B cell (primary cell): ENCODE data around the gene SRPK1. TPM values are rescaled to one million over a fixed set of nuclear protein-coding genes. Genes with fewer than 3 reads are reported as not detected.

ENCODE experiments used
- ATAC-seq: fragments of 200-7000 bp; cut with Tn5 transposase; one replicate; pipeline ENCODE4 v1.10.0; 2021; ENCODE audit warnings: low read depth, mild to moderate bottlenecking, moderate number of reproducible peaks, moderate library complexity
- CTCF ChIA-PET: fragments of 350-600 bp; sonication (Branson Sonifier 250); formaldehyde crosslinking; loops from one replicate; lab custom pipeline; 2021; ENCODE audit warnings: antibody characterized with exemption, inconsistent platforms; lab: Charles Lee
- POLR2A ChIA-PET: fragments of 350-600 bp; sonication (Branson Sonifier 250); formaldehyde crosslinking; loops from one replicate; lab custom pipeline; 2021; ENCODE audit warnings: antibody characterized with exemption; lab: Charles Lee
- DNase-seq: peaks from one replicate; pipeline ENCODE4 v3.0.0; 2013
- H2AFZ ChIP-seq: 2 replicates; pipeline ENCODE4 v1.6.1; 2012; ENCODE audit warnings: mild to moderate bottlenecking, low read depth, low read length; ENCODE audit not compliant: insufficient read depth, poor library complexity, severe bottlenecking
- H3K27ac ChIP-seq, 2 donors: 1 replicate in 1 of 2; 2 replicates in 1 of 2; pipeline ENCODE4 v1.5.1; 2012 to 2013; ENCODE audit warnings: low read length in 2 of 2, mild to moderate bottlenecking in 2 of 2, moderate library complexity in 1 of 2
- H3K27me3 ChIP-seq, 4 experiments: fragments of 200-600 bp in 1 of 4; sonication (generic) in 1 of 4; replicated peaks in 1 of 4; 1 replicate in 2 of 4; 2 replicates in 2 of 4; pipeline versions ENCODE4 v1.6.1 to v1.7.0; 2013 to 2016; ENCODE audit warnings: low read length in 3 of 4, mild to moderate bottlenecking in 2 of 4, mixed read lengths in 1 of 4, moderate library complexity in 1 of 4; ENCODE audit not compliant: insufficient read depth in 4 of 4, control insufficient read depth in 3 of 4; ENCODE audit errors: control extremely low read depth in 1 of 4
- H3K36me3 ChIP-seq, 2 experiments: replicated peaks in 1 of 2; 1 replicate in 1 of 2; 2 replicates in 1 of 2; pipeline versions ENCODE4 v1.6.1 to v1.7.1; 2013; ENCODE audit warnings: low read length in 1 of 2; ENCODE audit not compliant: insufficient read depth in 2 of 2, control insufficient read depth in 1 of 2; ENCODE audit errors: control extremely low read depth in 1 of 2, extremely low read depth in 1 of 2
- H3K4me1 ChIP-seq, 2 donors: fragments of 200-600 bp in 1 of 2; sonication (generic) in 1 of 2; 1 replicate in 1 of 2; 2 replicates in 1 of 2; pipeline versions ENCODE4 v1.5.1 to v1.6.1; 2013 to 2017; ENCODE audit warnings: low read length in 2 of 2; ENCODE audit not compliant: control insufficient read depth in 2 of 2, insufficient read depth in 2 of 2
- H3K4me2 ChIP-seq: replicated peaks from 2 replicates; pipeline ENCODE3; 2012; ENCODE audit warnings: mild to moderate bottlenecking, low read depth, low read length; ENCODE audit not compliant: poor library complexity, severe bottlenecking
- H3K4me3 ChIP-seq, 5 experiments: fragments of 200-600 bp in 1 of 5; sonication (generic) in 1 of 5; 1 replicate in 3 of 5; 2 replicates in 2 of 5; pipeline versions ENCODE4 v1.5.1 to v1.7.0; 2011 to 2016; ENCODE audit warnings: low read length in 4 of 5, mild to moderate bottlenecking in 4 of 5, low read depth in 2 of 5, control low read depth in 1 of 5, moderate library complexity in 1 of 5; ENCODE audit not compliant: insufficient read depth in 1 of 5; ENCODE audit errors: control extremely low read depth in 1 of 5, extremely low read depth in 1 of 5
- H3K79me2 ChIP-seq: fragments of 200-600 bp; sonication (generic); one replicate; pipeline ENCODE4 v1.6.0; 2016; ENCODE audit warnings: low read length; ENCODE audit not compliant: control insufficient read depth, insufficient read depth
- H3K9ac ChIP-seq: fragments of 200-600 bp; sonication (generic); 2 replicates; pipeline ENCODE4 v1.6.1; 2017; ENCODE audit warnings: mild to moderate bottlenecking, low read length, moderate library complexity
- H3K9me3 ChIP-seq, 3 donors: one replicate each; pipeline versions ENCODE4 v1.6.1 to v1.7.1; 2013; ENCODE audit warnings: low read length in 2 of 3; ENCODE audit not compliant: control insufficient read depth in 2 of 3, insufficient read depth in 1 of 3; ENCODE audit errors: control extremely low read depth in 1 of 3
- H4K20me1 ChIP-seq: 2 replicates; pipeline ENCODE4 v1.6.0; 2012; ENCODE audit warnings: mild to moderate bottlenecking, low read length; ENCODE audit not compliant: insufficient read depth, control insufficient read depth, poor library complexity, severe bottlenecking
- H3K27ac Mint-ChIP-seq: one replicate; pipeline ENCODE4 v1.8.0; 2021; ENCODE audit warnings: mixed read lengths
- H3K27me3 Mint-ChIP-seq: one replicate; pipeline ENCODE4 v1.8.0; 2021; ENCODE audit warnings: mixed read lengths
- H3K4me1 Mint-ChIP-seq: one replicate; pipeline ENCODE4 v1.8.0; 2021; ENCODE audit warnings: mixed read lengths
- H3K4me3 Mint-ChIP-seq: one replicate; pipeline ENCODE4 v1.8.0; 2021; ENCODE audit warnings: mixed read lengths
- H3K9me3 Mint-ChIP-seq: one replicate; pipeline ENCODE4 v1.8.0; 2022; ENCODE audit warnings: mixed read lengths; ENCODE audit not compliant: insufficient read depth
- CTCF ChIP-seq: fragments of 200-600 bp; IDR thresholded peaks from one replicate; pipeline ENCODE4 v1.8.0; 2022; ENCODE audit warnings: antibody characterized with exemption, mild to moderate bottlenecking
- EZH2 ChIP-seq: IDR thresholded peaks from 2 replicates; pipeline ENCODE4 v1.6.1; 2012; ENCODE audit warnings: borderline replicate concordance, low read depth, mild to moderate bottlenecking, moderate library complexity, low read length; ENCODE audit not compliant: insufficient read depth, poor library complexity, severe bottlenecking
- WGBS: methylation state at CpG from one replicate; pipeline ENCODE4 v1.1.5; 2013; ENCODE audit warnings: missing lambda C conversion rate; ENCODE audit not compliant: insufficient coverage; 5-methylcytosine and 5-hydroxymethylcytosine counted together
- intact Hi-C: fragments of 100-400 bp; cut with micrococcal nuclease; formaldehyde crosslinking; loops from one replicate; pipeline ENCODE4 v1.10.0; 2022
- polyA plus RNA-seq: library from polyadenylated mRNA; depleted of rRNA; stranded (reverse); fragments of >200 nt; gene quantifications from 2 replicates; pipeline ENCODE4 v1.2.3, GENCODE V29; 2012
- total RNA-seq, 2 donors: library from RNA; stranded (reverse); fragments of 120-200 nt in 1 of 2; gene quantifications; 1 replicate in 1 of 2; 2 replicates in 1 of 2; pipeline versions ENCODE4 v1.2.3 to v1.2.4, GENCODE V29; 2013 to 2022

Gene SRPK1
- total and polyA plus RNA-seq, 2 donors (not counting 1 experiment from before 2014, with no cell fraction given): 9.7 to 53.3 TPM

GRCh38 chr6:35900448-35900847 is 20.4 kb downstream of the SRPK1 start:
- no peak overlapping the region for H3K4me2 ChIP-seq
- no peak overlapping the region for H3K9ac ChIP-seq
- H3K4me1 Mint-ChIP-seq: peaks cover 5% of the 10 kb centered on the region
- no peaks in the 10 kb centered on the region for H3K27me3 Mint-ChIP-seq
- ATAC-seq: no peak
- H3K27ac ChIP-seq: no peak overlapping the region
- ChIA-PET POLR2A (no interaction called here), CTCF (no interaction called here)
- H3K4me3 Mint-ChIP-seq: no peak overlapping the region
- 100% methylated on average over 3 of the region's 4 CpGs for WGBS
- no peak overlapping the region for H3K27ac Mint-ChIP-seq
- no peaks in the 10 kb centered on the region for H3K9me3 ChIP-seq
- peaks cover 90% of the 10 kb centered on the region for H3K79me2 ChIP-seq
- no peak overlapping the region for H3K4me3 ChIP-seq
- intact Hi-C loops: no loop called here
- H4K20me1 ChIP-seq: peaks cover 10% of the 10 kb centered on the region
- peaks cover 4 to 17% of the 10 kb centered on the region in 2 experiments for H3K36me3 ChIP-seq
- H3K27me3 ChIP-seq: no peaks in the 10 kb centered on the region
- DNase-seq: no peak
- no peaks in the 10 kb centered on the region for H3K4me1 ChIP-seq
- H2AFZ ChIP-seq: no peak overlapping the region
- H3K9me3 Mint-ChIP-seq: no peaks in the 10 kb centered on the region
- TF ChIP-seq CTCF (no peak), EZH2 (no peak)

- peaks cover 20% of the 10 kb centered on the region for H3K4me1 Mint-ChIP-seq
- H3K9ac ChIP-seq: no peak overlapping the region
- peaks cover 84% of the 10 kb centered on the region for H3K79me2 ChIP-seq
- 100% methylated on average over 1 of the region's 2 CpGs for WGBS
- ChIA-PET POLR2A (no interaction called here), CTCF (no interaction called here)
- no peak overlapping the region for H3K27ac ChIP-seq
- intact Hi-C loops: no loop called here
- no peak overlapping the region for H3K27ac Mint-ChIP-seq
- no peak for ATAC-seq
- H3K9me3 Mint-ChIP-seq: no peaks in the 10 kb centered on the region
- no peaks in the 10 kb centered on the region for H3K27me3 ChIP-seq
- no peaks in the 10 kb centered on the region for H3K27me3 Mint-ChIP-seq
- H3K4me3 Mint-ChIP-seq: no peak overlapping the region
- H4K20me1 ChIP-seq: peaks cover 10% of the 10 kb centered on the region
- H3K4me3 ChIP-seq: no peak overlapping the region
- no peak overlapping the region for H3K4me2 ChIP-seq
- H3K9me3 ChIP-seq: no peaks in the 10 kb centered on the region
- no peak for DNase-seq
- H2AFZ ChIP-seq: no peak overlapping the region
- H3K4me1 ChIP-seq: no peaks in the 10 kb centered on the region
- peaks cover 0 to 8% of the 10 kb centered on the region in 2 experiments for H3K36me3 ChIP-seq
- TF ChIP-seq CTCF: no peak
- TF ChIP-seq EZH2: no peak
These were observed 22.9 kb downstream of the SRPK1 start for GRCh38 chr6:35898003-35898402.
